HG03039 (cell line): ENCODE results near the gene CMSS1.
"Not testable (repeated sequence)": the region's sequence is repeated elsewhere in the genome, so short reads cannot be mapped to it uniquely, and the experiment has no call there.

Source experiments
- ATAC-seq: cut with Tn5 transposase; IDR thresholded peaks from one replicate; pipeline ENCODE4 v1.9.1; 2021; ENCODE audit warnings: mild to moderate bottlenecking, moderate library complexity; ENCODE audit not compliant: unreplicated experiment

Gene CMSS1

GRCh38 chr3:100206687-100207086 is 389.0 kb downstream of the CMSS1 start:
- no peak for ATAC-seq

- no peak for ATAC-seq
Observed at GRCh38 chr3:100207886-100208285, 390.2 kb downstream of the CMSS1 start.

- ATAC-seq = no peak
Observed at GRCh38 chr3:100209169-100209568, 391.5 kb downstream of the CMSS1 start.

GRCh38 chr3:100209948-100210771 is 392.5 kb downstream of the CMSS1 start:
- ATAC-seq = peak; percentile 93

GRCh38 chr3:100210772-100211135 is 393.1 kb downstream of the CMSS1 start:
- peak; percentile 18 for ATAC-seq

GRCh38 chr3:100213891-100214573 is 396.4 kb downstream of the CMSS1 start:
- ATAC-seq = no peak

- ATAC-seq = no peak
Observed at GRCh38 chr3:100214574-100214964, 396.9 kb downstream of the CMSS1 start.

- no peak for ATAC-seq
Observed at GRCh38 chr3:100216713-100217112, 399.1 kb downstream of the CMSS1 start.

- ATAC-seq = no peak
Observed at GRCh38 chr3:100221159-100221558, 403.5 kb downstream of the CMSS1 start.

- ATAC-seq = no peak
Observed at GRCh38 chr3:100225193-100225592, 407.5 kb downstream of the CMSS1 start.

- no peak for ATAC-seq
Observed at GRCh38 chr3:100225883-100226282, 408.2 kb downstream of the CMSS1 start.

GRCh38 chr3:100226712-100227429 is 409.2 kb downstream of the CMSS1 start:
- ATAC-seq = no peak

GRCh38 chr3:100227511-100227921 is 409.9 kb downstream of the CMSS1 start:
- no peak for ATAC-seq

GRCh38 chr3:100228247-100228646 is 410.6 kb downstream of the CMSS1 start:
- no peak for ATAC-seq

GRCh38 chr3:100229188-100229587 is 411.5 kb downstream of the CMSS1 start:
- ATAC-seq = not testable (repeated sequence)

- no peak for ATAC-seq
Observed at GRCh38 chr3:100230710-100231109, 413.0 kb downstream of the CMSS1 start.
